ENCODE results near the gene MAML2.

The MAML2 gene

DNA sequence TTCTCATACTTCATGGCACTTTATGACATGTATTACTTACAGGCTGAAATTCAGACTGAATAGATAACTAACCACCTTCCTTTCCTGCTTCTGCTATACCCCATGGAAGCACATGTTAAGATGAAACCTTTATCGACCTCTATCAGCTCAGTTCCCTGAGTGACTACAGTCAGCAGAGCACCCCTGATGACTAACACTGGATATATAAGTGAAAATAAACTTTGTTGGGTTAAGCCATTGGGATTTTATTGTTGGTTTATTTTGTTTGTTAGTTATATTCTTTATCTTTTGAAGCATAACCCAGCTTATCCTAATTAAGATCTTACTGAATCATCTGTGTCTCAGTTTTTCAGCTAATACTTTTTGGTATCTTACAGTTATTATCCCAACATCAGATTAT is 23.0 kb upstream of the MAML2 start:
- Histone ChIP-seq H3K9me3 (ENCODE audit: insufficient read depth, low read length, severe bottlenecking) (peaks cover 4% of the 10 kb centered on the region), H3K4me3 (ENCODE audit: low read depth in 1 of 2, low read length in 2 of 2) (no peak overlapping the region), H3K79me2 (ENCODE audit: insufficient read depth, low read length) (no peaks in the 10 kb centered on the region), H3K9ac (ENCODE audit: low read depth, low read length) (no peak overlapping the region), H4K20me1 (ENCODE audit: insufficient read depth, low read length) (no peaks in the 10 kb centered on the region), H3K27ac (ENCODE audit: low read length) (no peak overlapping the region), H3K4me1 (ENCODE audit: insufficient read depth, low read length) (no peaks in the 10 kb centered on the region), H3K4me2 (ENCODE audit: insufficient read depth, low read length) (no peak overlapping the region), H3K27me3 (ENCODE audit: insufficient read depth, low read length, poor library complexity) (no peaks in the 10 kb centered on the region), H3K36me3 (ENCODE audit: insufficient read depth, low read length) (peaks cover 64% of the 10 kb centered on the region), H2AFZ (ENCODE audit: low read depth, low read length) (no peak overlapping the region)
- ATAC-seq (ENCODE audit: insufficient read depth, low read depth) (no peak), DNase-seq (no peak)
- no peak for TF ChIP-seq EZH2 (IDR thresholded peaks at IDR 0.05; ENCODE audit: borderline replicate concordance, low read depth, low read length, severe bottlenecking)
- TF ChIP-seq, protein P1, sequence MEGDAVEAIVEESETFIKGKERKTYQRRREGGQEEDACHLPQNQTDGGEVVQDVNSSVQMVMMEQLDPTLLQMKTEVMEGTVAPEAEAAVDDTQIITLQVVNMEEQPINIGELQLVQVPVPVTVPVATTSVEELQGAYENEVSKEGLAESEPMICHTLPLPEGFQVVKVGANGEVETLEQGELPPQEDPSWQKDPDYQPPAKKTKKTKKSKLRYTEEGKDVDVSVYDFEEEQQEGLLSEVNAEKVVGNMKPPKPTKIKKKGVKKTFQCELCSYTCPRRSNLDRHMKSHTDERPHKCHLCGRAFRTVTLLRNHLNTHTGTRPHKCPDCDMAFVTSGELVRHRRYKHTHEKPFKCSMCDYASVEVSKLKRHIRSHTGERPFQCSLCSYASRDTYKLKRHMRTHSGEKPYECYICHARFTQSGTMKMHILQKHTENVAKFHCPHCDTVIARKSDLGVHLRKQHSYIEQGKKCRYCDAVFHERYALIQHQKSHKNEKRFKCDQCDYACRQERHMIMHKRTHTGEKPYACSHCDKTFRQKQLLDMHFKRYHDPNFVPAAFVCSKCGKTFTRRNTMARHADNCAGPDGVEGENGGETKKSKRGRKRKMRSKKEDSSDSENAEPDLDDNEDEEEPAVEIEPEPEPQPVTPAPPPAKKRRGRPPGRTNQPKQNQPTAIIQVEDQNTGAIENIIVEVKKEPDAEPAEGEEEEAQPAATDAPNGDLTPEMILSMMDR (IDR thresholded peaks at IDR 0.05; ENCODE audit: borderline replicate concordance, extremely low read depth, low read length, poor library complexity, severe bottlenecking) = no peak

DNA sequence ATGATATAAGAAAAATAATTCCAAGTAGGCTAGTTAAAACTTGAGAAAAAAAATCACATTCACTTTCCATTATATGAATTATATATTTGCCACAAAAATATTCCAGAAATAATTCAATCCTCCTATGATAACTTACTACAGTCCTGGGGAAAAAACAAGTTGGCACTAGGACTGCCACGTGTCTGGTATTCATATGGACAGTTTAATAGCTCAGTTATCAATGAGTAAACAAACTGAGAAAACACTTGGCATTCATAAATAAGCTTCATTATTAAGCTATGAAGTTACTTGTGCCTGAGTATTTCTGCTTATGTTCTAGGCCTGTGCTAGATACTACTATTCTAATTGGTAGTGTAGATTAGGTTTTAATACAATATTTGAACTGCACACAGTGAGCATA is 22.5 kb upstream of the MAML2 start:
- H3K4me3 ChIP-seq (ENCODE audit: low read depth in 1 of 2, low read length in 2 of 2) = no peak overlapping the region
- H3K27ac ChIP-seq (ENCODE audit: low read length) = no peak overlapping the region
- no peaks in the 10 kb centered on the region for H4K20me1 ChIP-seq (ENCODE audit: insufficient read depth, low read length)
- TF ChIP-seq, protein P1 (IDR thresholded peaks at IDR 0.05; ENCODE audit: borderline replicate concordance, extremely low read depth, low read length, poor library complexity, severe bottlenecking) = no peak
- TF ChIP-seq EZH2 (IDR thresholded peaks at IDR 0.05; ENCODE audit: borderline replicate concordance, low read depth, low read length, severe bottlenecking) = no peak
- ATAC-seq (ENCODE audit: insufficient read depth, low read depth) = no peak
- H3K27me3 ChIP-seq (ENCODE audit: insufficient read depth, low read length, poor library complexity) = no peaks in the 10 kb centered on the region
- H3K79me2 ChIP-seq (ENCODE audit: insufficient read depth, low read length) = no peaks in the 10 kb centered on the region
- H2AFZ ChIP-seq (ENCODE audit: low read depth, low read length) = no peak overlapping the region
- DNase-seq = no peak
- H3K36me3 ChIP-seq (ENCODE audit: insufficient read depth, low read length) = peaks cover 64% of the 10 kb centered on the region
- no peak overlapping the region for H3K4me2 ChIP-seq (ENCODE audit: insufficient read depth, low read length)
- H3K4me1 ChIP-seq (ENCODE audit: insufficient read depth, low read length) = no peaks in the 10 kb centered on the region
- H3K9ac ChIP-seq (ENCODE audit: low read depth, low read length) = no peak overlapping the region
- peaks cover 4% of the 10 kb centered on the region for H3K9me3 ChIP-seq (ENCODE audit: insufficient read depth, low read length, severe bottlenecking)

DNA sequence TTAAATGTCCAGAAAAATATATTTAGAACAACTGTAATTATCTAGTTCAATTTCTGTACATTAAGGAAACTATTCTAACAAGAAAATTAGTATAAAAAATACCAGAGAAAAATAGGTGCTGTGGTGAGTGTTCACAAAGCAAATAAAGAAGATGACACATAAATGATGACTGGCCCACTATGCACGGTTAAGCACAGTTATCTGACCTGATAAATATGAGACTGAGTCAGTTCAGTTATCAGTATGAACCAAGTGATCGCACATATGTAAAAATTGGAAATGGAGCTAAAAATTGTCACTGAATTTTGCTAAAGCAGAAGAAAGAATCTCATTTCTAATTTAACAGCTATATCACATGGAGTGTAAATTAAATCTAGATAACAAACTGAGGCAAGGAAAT is 18.8 kb upstream of the MAML2 start:
- Histone ChIP-seq H4K20me1 (ENCODE audit: insufficient read depth, low read length) (no peaks in the 10 kb centered on the region), H2AFZ (ENCODE audit: low read depth, low read length) (no peak overlapping the region), H3K9ac (ENCODE audit: low read depth, low read length) (no peak overlapping the region), H3K27ac (ENCODE audit: low read length) (no peak overlapping the region), H3K79me2 (ENCODE audit: insufficient read depth, low read length) (no peaks in the 10 kb centered on the region), H3K4me2 (ENCODE audit: insufficient read depth, low read length) (no peak overlapping the region), H3K36me3 (ENCODE audit: insufficient read depth, low read length) (peaks cover 53% of the 10 kb centered on the region), H3K4me1 (ENCODE audit: insufficient read depth, low read length) (no peaks in the 10 kb centered on the region), H3K9me3 (ENCODE audit: insufficient read depth, low read length, severe bottlenecking) (no peaks in the 10 kb centered on the region), H3K4me3 (ENCODE audit: low read depth in 1 of 2, low read length in 2 of 2) (no peak overlapping the region), H3K27me3 (ENCODE audit: insufficient read depth, low read length, poor library complexity) (no peaks in the 10 kb centered on the region)
- no peak for TF ChIP-seq EZH2 (IDR thresholded peaks at IDR 0.05; ENCODE audit: borderline replicate concordance, low read depth, low read length, severe bottlenecking)
- TF ChIP-seq, protein P1 (IDR thresholded peaks at IDR 0.05; ENCODE audit: borderline replicate concordance, extremely low read depth, low read length, poor library complexity, severe bottlenecking) = no peak
- ATAC-seq (ENCODE audit: insufficient read depth, low read depth) (no peak), DNase-seq (no peak)

DNA sequence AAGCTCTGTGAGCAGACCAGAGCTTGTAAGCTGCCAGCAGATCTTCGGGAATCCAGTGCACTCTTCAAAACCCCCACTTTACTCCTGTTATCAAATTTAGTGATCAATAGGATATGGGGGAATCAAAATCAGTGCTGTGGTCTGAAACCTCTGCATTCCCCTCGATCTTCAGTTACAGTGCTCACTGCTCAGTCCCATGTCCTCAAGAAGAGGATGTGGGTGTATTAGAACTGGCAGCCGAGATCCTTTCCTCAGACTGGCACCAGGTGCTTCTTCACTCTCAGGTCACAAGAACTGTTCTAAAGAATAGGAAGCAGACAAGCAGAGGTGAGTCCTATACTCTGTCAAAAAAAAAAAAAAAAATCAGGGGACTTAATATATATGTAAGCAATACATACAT is 15.3 kb upstream of the MAML2 start:
- peaks cover 39% of the 10 kb centered on the region for H3K36me3 ChIP-seq (ENCODE audit: insufficient read depth, low read length)
- H3K9me3 ChIP-seq (ENCODE audit: insufficient read depth, low read length, severe bottlenecking) = no peaks in the 10 kb centered on the region
- no peaks in the 10 kb centered on the region for H3K4me1 ChIP-seq (ENCODE audit: insufficient read depth, low read length)
- H3K27ac ChIP-seq (ENCODE audit: low read length) = no peak overlapping the region
- no peak overlapping the region for H3K4me2 ChIP-seq (ENCODE audit: insufficient read depth, low read length)
- no peak for DNase-seq
- no peak overlapping the region for H3K9ac ChIP-seq (ENCODE audit: low read depth, low read length)
- ATAC-seq (ENCODE audit: insufficient read depth, low read depth) = 0 out of 3 replicates have a peak, but pooled peaks have one; percentile 24
- TF ChIP-seq, protein P1 (IDR thresholded peaks at IDR 0.05; ENCODE audit: borderline replicate concordance, extremely low read depth, low read length, poor library complexity, severe bottlenecking) = no peak
- TF ChIP-seq EZH2 (IDR thresholded peaks at IDR 0.05; ENCODE audit: borderline replicate concordance, low read depth, low read length, severe bottlenecking) = no peak
- H4K20me1 ChIP-seq (ENCODE audit: insufficient read depth, low read length) = no peaks in the 10 kb centered on the region
- H3K4me3 ChIP-seq (ENCODE audit: low read depth in 1 of 2, low read length in 2 of 2) = no peak overlapping the region
- no peaks in the 10 kb centered on the region for H3K79me2 ChIP-seq (ENCODE audit: insufficient read depth, low read length)
- no peak overlapping the region for H2AFZ ChIP-seq (ENCODE audit: low read depth, low read length)
- no peaks in the 10 kb centered on the region for H3K27me3 ChIP-seq (ENCODE audit: insufficient read depth, low read length, poor library complexity)

All from DND-41 (cell line).